Activated CD4-positive, CD25-positive, alpha-beta regulatory T cell (primary cell): Measurements from ENCODE around the gene ZNF329.
"Not testable (repeated sequence)": the region's sequence is repeated elsewhere in the genome, so short reads cannot be mapped to it uniquely, and the experiment has no call there.

ENCODE experiments used
- DNase-seq, 4 experiments: peaks; one replicate each; lab custom pipeline; 2025; lab: John Stamatoyannopoulos, UW

ZNF329 gene

GRCh38 chr19:58150328-58150921, at the start of gene ZNF329:
Gene ZNF329 (minus strand): TSS chr19:58150789. CDS start chr19:58129503, 21,286 bp downstream.
- DNase-seq: peak; percentile 78 to 90 (median 82)

GRCh38 chr19:58196901-58197616, 46.5 kb upstream of the ZNF329 start:
- DNase-seq: no peak

- no peak for DNase-seq
Measured at GRCh38 chr19:58183817-58184215, 33.2 kb upstream of the ZNF329 start.

GRCh38 chr19:58182989-58183816, 32.6 kb upstream of the ZNF329 start, which contains the start of gene ZNF274:
Gene ZNF274 (plus strand): TSS chr19:58183061. CDS start chr19:58183966, 905 bp downstream.
- DNase-seq: peak; percentile 84 to 93 (median 88)

- peak; percentile 69 to 84 (median 80) for DNase-seq
Measured at GRCh38 chr19:58182577-58182988, 32.0 kb upstream of the ZNF329 start.

- peak; percentile 17 to 42 (median 38) for DNase-seq
Measured at GRCh38 chr19:58181902-58182576, 31.4 kb upstream of the ZNF329 start.

- DNase-seq: no peak
Measured at GRCh38 chr19:58170860-58171259, 20.3 kb upstream of the ZNF329 start.

- no peak for DNase-seq
Measured at GRCh38 chr19:58166708-58167280, 16.2 kb upstream of the ZNF329 start.

GRCh38 chr19:58166268-58166667, 15.7 kb upstream of the ZNF329 start:
- no peak for DNase-seq

GRCh38 chr19:58157045-58157728, 6.6 kb upstream of the ZNF329 start:
- no peak for DNase-seq

- peak; percentile 97 to 98 (median 97) for DNase-seq
Measured at GRCh38 chr19:58154679-58155648, 4.4 kb upstream of the ZNF329 start.

GRCh38 chr19:58154287-58154678, 3.7 kb upstream of the ZNF329 start:
- no peak for DNase-seq

- no peak for DNase-seq
Measured at GRCh38 chr19:58153386-58153785, 2.8 kb upstream of the ZNF329 start.

GRCh38 chr19:58147475-58147874, 3.1 kb downstream of the ZNF329 start:
- DNase-seq: not testable (repeated sequence)

- no peak for DNase-seq
Measured at GRCh38 chr19:58145849-58146248, 4.7 kb downstream of the ZNF329 start.

- no peak for DNase-seq
Measured at GRCh38 chr19:58134244-58134643, 16.3 kb downstream of the ZNF329 start.

- no peak for DNase-seq
Measured at GRCh38 chr19:58129284-58129683, 21.3 kb downstream of the ZNF329 start.

- no peak for DNase-seq
Measured at GRCh38 chr19:58128041-58128685, 22.4 kb downstream of the ZNF329 start.

GRCh38 chr19:58123354-58123753, 27.2 kb downstream of the ZNF329 start:
- no peak for DNase-seq
